Measurements from ENCODE around the gene GRAMD1C.

The GRAMD1C gene

DNA sequence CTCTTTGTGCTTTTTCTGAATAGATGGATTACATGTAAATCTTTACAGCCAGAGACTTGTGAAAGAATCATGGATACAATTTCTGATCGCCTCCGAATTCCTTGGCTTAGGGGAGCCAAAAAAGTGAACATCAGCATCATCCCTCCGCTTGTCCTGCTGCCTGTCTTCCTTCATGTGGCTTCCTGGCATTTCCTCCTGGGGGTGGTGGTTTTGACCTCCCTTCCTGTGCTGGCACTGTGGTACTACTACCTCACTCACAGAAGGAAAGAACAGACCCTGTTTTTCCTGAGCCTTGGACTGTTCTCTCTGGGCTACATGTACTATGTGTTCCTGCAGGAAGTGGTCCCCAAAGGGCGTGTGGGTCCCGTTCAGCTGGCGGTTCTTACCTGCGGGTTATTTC lies 115.1 kb downstream of the GRAMD1C start:
- DNase-seq, result no peak

DNA sequence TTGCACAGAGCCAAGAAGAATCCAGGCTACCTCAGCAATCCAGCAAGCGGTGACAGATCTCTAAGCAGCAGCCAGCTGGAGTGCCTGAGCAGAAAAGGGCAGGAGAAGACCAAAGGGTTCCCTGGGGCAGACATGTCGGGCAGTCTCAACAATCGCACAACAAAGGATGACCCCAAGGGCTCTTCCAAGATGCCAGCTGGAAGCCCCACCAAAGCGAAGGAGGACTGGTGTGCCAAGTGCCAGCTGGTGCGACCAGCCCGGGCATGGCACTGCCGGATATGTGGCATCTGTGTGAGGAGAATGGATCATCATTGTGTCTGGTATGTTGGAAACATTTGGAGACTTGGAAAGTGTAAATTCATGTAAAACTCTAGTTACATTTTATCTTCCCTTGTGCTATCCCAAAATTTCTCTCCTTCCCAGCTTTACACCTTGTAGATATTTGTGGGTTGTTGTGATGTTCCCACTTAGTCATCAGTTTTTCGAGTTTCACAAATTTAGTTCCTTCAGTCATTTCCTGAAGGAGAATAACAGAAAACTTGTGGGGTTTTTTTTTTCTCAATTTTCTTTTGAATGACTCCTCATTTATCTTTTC lies 115.6 kb downstream of the GRAMD1C start:
- no peak for DNase-seq

DNA sequence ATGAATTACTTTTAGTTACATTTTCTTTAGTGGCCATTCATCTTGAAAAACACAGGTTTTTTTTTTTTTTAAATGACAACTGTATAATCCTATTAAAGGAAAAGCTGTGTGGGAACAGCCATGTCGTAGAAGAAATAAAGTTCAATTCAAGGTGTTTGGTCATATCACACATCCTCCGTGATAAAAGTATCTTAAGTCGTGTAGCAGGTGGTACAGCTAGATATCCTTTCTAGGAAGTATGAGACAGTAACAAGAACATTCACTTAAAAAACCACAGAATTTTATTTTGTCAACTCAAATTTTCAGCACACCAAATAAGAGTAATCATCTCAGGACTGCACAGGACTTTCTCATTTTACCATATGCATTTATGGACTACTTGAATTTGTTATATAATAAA lies 125.3 kb downstream of the GRAMD1C start:
- no peak for DNase-seq

- no peak for DNase-seq
Observed at GRCh38 chr3:113966172-113966571, 127.6 kb downstream of the GRAMD1C start.

DNA sequence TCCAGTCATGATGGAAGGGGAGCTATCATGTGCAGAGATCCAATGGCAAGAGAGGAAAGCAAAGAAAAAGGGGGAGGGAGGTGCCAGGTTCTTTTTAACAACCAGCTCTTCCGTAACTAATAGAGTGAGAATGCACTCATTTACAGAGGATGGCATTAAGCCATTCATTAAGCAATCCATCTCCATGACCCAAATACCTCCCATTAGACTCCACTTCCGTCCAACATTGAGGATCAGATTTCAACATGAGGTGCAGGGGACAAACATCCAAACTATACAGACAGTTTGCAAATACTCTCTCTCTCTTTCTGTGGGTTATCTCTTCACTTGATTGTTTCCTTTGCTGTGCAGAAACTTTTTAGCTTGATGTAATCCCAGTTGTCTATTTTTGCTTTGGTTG lies 130.4 kb downstream of the GRAMD1C start:
- DNase-seq, result no peak

GRCh38 chr3:113977822-113978221 lies 139.2 kb downstream of the GRAMD1C start:
- DNase-seq, result no peak

DNA sequence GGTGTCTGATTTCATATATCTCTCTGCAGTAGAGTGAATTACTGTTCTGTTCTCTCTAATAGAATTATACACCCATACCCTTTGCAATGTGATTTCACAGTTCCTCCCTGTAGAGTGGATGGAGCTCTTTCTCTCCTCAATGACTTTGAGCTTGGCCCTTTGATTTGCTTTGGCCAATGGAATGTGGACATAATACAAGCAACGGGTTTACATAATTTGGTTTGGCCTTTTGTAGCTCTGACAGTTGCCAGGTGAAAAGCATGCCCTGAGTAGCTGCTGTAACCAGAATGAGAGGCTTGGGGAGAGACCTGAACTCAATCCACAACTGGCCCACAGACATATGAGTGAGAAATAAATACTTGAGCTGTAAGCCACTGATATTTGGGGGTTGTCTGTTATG lies 141.3 kb downstream of the GRAMD1C start:
- DNase-seq, result no peak

GRCh38 chr3:113981803-113982202 lies 143.2 kb downstream of the GRAMD1C start:
- no peak for DNase-seq

DNA sequence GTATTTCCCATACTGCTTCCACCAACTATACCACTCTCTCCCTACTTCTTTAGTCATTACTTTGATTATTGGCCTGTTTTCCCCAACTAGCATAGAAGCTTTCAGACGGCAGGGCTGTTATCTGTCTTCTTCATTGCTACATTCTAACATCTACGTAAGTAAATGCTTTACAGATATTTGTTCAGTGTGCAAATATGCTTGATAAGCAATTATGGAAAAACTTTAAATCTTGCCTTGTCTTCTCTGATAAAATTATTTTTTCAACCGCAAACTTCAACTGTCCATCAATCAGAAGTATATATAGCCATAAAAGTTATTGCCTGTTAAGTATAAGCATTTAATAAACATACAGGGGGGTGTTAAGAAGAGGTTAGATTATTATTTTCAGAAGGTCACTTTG lies 145.0 kb downstream of the GRAMD1C start:
- DNase-seq, result no peak

GRCh38 chr3:113985541-113985940 lies 147.0 kb downstream of the GRAMD1C start:
- peak; percentile 29 for DNase-seq

All from CD4-positive, alpha-beta T cell treated with Interleukin-21 for 1 hour (primary cell).